ENCODE data around the gene FAM3A. TPM values are rescaled to one million over a fixed set of nuclear protein-coding genes. Genes with fewer than 3 reads are reported as not detected.

FAM3A gene
- total RNA-seq, 1 experiment from 2014 or later, result 22.9 TPM

- DNase-seq (ENCODE audit: low read depth), result peak; percentile 68
Observed at GRCh38 chrX:154534526-154535322, 18.7 kb upstream of the FAM3A start.

- DNase-seq (ENCODE audit: low read depth), result no peak
Observed at GRCh38 chrX:154532690-154533089, 16.7 kb upstream of the FAM3A start.

GRCh38 chrX:154531626-154532025 is 15.6 kb upstream of the FAM3A start:
- peak; percentile 31 for DNase-seq (ENCODE audit: low read depth)

GRCh38 chrX:154530286-154530685 is 14.3 kb upstream of the FAM3A start:
- DNase-seq (ENCODE audit: low read depth), result no peak

- DNase-seq (ENCODE audit: low read depth), result no peak
Observed at GRCh38 chrX:154529206-154529612, 13.2 kb upstream of the FAM3A start.

GRCh38 chrX:154526901-154527675 is 11.1 kb upstream of the FAM3A start:
- DNase-seq (ENCODE audit: low read depth), result peak; percentile 76

- no peak for DNase-seq (ENCODE audit: low read depth)
Observed at GRCh38 chrX:154525606-154526490, 9.8 kb upstream of the FAM3A start.

- no peak for DNase-seq (ENCODE audit: low read depth)
Observed at GRCh38 chrX:154519389-154519788, 3.4 kb upstream of the FAM3A start.

- no peak for DNase-seq (ENCODE audit: low read depth)
Observed at GRCh38 chrX:154517101-154517781, 1.2 kb upstream of the FAM3A start.

- no peak for DNase-seq (ENCODE audit: low read depth)
Observed at GRCh38 chrX:154516656-154517100, 646 bp upstream of the FAM3A start.

- no peak for DNase-seq (ENCODE audit: low read depth)
Observed at GRCh38 chrX:154515090-154515965, 704 bp downstream of the FAM3A start.

- no peak for DNase-seq (ENCODE audit: low read depth)
Observed at GRCh38 chrX:154513716-154514115, 2.3 kb downstream of the FAM3A start.

- DNase-seq (ENCODE audit: low read depth), result no peak
Observed at GRCh38 chrX:154512879-154513553, 3.0 kb downstream of the FAM3A start.

- DNase-seq (ENCODE audit: low read depth), result no peak
Observed at GRCh38 chrX:154511761-154512160, 4.3 kb downstream of the FAM3A start.

GRCh38 chrX:154509455-154509854 is 6.6 kb downstream of the FAM3A start:
- DNase-seq (ENCODE audit: low read depth), result no peak

GRCh38 chrX:154508384-154508745 is 7.7 kb downstream of the FAM3A start:
- DNase-seq (ENCODE audit: low read depth), result no peak

- DNase-seq (ENCODE audit: low read depth), result no peak
Observed at GRCh38 chrX:154507673-154508383, 8.2 kb downstream of the FAM3A start.

- DNase-seq (ENCODE audit: low read depth), result no peak
Observed at GRCh38 chrX:154506483-154507332, 9.3 kb downstream of the FAM3A start.
